HG03439 (cell line): ENCODE data around the gene UBR2.
"Not testable (repeated sequence)": the region's sequence is repeated elsewhere in the genome, so short reads cannot be mapped to it uniquely, and the experiment has no call there.

Experiments used
- ATAC-seq: cut with Tn5 transposase; IDR thresholded peaks from one replicate; pipeline ENCODE4 v1.9.1; 2021; ENCODE audit warnings: mild to moderate bottlenecking, moderate library complexity; ENCODE audit not compliant: unreplicated experiment

The UBR2 gene

GRCh38 chr6:42552380-42552779 is 11.4 kb upstream of the UBR2 start:
- ATAC-seq = no peak

DNA sequence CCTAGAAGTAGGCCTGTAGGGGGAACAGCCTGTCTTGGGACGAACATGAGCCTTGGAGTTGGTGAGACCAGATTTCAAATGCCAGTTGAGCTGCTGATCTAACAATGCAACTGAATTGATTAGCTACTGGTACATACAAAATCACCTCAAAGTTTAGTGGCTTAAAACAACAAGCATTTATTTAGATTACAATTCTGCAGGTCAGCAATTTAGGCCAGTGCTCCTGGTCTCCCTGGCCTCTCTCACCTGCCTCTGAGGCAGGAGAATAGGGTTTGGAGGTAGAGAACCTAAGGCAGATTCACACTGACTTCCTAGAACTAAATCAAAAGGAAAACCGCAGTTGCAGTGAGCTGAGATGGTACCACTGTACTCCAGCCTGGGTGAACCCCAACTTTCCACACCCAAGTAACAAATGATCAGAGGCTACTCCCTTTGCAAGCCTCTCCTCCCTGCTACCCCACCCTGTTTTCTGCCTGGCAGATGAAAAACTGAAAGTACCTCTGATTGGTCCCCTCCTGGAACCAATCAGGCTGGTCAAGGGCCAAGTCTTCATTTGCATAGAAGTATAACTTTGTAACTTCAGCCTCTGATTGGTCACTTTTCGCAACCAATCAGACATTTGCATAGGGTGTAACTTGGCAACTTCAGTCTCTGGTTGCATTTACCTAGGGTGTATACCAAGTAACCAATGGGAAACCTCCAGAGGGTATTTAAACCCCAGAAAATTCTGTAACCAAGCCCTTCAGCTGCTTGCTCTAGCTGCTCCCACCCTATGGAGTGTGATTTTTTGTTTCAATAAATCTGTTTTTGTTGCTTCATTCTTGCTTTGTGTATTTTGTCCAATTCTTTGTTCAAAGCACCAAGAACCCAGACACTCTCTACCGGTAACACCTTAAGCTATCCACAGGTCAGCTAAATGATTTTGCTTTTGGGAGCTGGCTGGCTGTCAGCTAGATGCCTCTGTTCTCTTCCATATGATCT is 8.1 kb upstream of the UBR2 start:
- ATAC-seq = no peak

DNA sequence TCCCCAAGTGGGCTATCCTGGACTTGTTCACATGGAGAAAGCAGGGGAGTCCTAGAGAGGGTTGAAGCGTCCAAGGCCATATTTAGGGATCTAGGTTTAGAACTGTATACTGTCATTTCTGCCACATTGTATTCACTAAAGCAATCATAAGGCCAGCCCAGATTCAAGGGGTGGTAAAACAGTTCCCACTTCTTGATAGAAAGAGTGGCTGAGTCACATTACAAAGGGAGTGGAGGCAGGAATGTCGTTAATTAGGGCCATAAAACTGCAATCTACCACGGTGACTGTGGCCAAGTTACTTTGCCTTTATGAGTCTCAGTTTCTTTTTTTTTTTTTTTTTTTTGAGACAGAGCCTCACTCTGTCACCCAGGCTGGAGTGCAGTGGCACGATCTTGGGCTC is 7.4 kb upstream of the UBR2 start:
- no peak for ATAC-seq

- not testable (repeated sequence) for ATAC-seq
These were observed 4.6 kb upstream of the UBR2 start for GRCh38 chr6:42559276-42559675.

DNA sequence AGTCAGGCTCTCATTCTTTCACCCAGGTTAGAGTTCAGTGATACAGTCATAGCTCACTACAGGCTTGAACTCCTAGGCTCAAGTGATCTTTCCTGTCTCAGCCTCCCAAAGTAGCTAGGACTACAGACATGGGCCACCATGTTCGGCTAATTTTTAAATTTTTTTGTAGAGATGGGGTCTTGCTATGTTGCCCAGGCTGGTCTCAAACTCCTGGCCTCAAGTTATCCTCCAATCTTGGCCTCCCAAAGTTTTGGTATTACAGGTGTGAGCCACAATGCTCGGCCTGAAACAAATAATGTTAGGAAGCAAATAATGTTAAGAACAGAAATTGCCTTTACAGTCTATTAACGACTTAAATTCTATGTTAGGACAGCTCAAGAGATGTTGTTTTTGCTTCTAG is 1.8 kb upstream of the UBR2 start:
- no peak for ATAC-seq

DNA sequence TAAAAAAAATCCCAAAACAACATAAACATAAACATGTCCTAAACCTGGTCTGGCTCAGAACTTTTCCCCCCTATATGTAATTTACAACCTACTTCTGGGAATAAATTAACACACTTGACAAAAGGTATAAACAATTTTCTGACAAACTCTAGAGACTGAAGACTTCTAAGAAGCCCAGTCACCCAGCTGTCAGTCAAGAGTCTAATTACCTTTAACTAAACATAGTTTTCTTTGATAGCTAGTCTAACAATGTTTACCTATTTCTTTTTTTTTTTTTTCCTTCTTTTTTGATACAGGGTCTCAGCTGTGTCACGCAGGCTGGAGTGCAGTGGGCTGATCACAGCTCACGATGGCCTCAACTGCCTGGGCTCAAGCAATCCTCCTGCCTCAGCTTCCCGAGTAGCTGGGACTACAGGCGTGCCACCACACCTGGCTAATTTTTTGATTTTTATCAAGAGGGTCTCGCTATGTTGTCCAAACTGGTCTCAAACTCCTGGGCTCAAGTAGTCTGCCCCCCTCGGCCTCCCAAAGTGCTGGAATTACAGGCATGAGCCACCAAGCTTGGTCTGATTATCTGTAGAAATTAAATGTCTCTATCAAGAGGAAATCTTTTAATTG is 932 bp upstream of the UBR2 start:
- no peak for ATAC-seq

DNA sequence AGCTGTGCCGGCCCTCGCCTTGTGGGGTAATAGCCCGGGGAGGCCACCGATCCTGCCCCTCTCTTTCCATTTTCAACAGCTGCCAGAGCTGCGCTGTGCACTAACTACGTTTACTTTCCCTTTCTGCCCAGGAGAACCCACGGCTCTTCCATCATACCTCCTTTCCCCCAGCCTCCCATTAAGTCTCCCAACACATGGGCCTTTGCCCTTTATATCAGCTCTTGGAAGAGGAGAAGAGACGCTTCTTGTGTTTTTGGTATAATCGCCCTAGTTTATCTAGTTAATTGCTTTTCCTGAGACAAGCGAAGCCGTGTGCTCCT is 637 bp downstream of the UBR2 start:
- ATAC-seq = peak; percentile 8

DNA sequence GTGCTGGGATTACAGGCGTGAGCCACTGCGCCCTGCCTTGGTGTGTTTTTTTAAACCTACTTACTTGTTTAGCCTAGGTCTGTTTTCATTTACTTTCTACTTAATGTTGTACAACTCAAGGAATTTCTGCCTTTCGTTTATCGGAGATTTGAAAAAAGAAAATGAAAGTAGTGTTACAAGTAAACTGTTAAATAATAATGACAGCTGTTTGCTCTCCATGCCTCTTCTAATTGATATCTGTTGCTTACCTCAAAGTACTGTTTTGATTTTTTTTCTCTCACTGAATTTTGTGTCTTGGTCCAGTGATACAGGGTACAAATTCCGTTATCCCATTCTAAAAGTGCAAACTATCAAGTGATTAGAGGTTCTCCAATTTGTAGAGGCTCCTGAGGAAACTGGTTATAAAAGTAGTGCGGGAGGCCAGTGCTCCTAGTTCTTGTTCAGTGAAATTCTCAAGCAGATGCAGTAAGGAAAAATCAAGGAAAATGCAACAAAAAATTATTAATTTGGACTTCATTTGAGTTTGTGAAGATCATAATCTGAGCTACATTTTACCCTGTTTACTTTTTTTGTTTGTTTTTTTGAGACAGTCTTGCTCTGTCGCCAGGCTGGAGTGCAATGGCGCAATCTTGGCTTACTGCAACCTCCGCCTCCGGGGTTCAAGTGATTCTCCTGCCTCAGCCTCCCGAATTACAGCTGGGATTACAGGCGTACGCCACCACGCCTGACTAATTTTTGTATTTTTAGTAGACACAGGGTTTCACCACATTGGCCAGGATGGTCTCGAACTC is 2.2 kb downstream of the UBR2 start:
- no peak for ATAC-seq

DNA sequence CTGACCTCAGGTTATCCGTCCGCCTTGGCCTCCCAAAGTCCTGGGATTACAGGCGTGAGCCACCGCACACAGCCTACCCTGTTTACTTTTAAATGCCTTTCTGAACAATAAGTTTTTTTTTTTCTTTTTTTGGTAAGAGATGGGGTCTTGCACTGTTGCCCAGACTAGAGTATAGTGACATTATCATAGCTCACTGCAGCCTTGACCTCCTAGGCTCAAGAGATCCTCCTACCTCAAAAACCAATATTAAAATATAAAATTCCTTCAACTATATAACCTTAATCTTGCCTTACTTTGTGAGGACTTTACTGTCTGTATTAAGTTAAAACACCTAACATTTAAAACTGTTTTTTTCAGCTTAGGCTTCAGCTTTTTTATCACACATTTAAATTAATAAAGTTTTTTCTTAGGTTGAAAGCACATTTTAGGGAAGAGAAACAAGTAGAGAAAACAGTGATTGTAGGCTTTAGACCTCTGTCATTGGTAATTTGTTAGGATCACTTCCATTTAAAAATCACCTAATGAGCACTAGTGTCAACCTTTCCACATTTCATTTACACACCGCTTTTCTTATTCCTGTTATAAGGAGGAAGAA is 2.9 kb downstream of the UBR2 start:
- no peak for ATAC-seq

DNA sequence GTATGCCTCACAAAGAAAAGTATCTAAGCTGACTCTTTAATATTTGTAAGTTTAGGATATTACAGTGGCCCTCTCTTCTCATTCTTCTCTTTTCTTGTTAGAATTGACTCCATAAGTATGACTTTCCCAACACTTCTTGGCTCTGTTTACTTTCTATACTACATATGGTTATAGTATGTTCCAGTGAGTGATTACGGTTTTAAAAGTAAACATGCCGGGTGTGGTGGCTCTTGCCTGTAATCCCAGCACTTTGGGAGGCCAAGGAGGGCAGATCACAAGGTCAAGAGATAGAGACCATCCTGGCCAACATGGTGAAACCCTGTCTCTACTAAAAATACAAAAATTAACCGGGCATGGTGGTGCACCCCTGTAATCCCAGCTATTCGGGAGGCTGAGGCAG is 3.4 kb downstream of the UBR2 start:
- ATAC-seq = not testable (repeated sequence)

- ATAC-seq = no peak
These were observed 5.5 kb downstream of the UBR2 start for GRCh38 chr6:42569102-42570028.

GRCh38 chr6:42571611-42572342 is 7.9 kb downstream of the UBR2 start:
- ATAC-seq = peak; percentile 23

- ATAC-seq = peak; percentile 80
These were observed 8.7 kb downstream of the UBR2 start for GRCh38 chr6:42572523-42572922.

DNA sequence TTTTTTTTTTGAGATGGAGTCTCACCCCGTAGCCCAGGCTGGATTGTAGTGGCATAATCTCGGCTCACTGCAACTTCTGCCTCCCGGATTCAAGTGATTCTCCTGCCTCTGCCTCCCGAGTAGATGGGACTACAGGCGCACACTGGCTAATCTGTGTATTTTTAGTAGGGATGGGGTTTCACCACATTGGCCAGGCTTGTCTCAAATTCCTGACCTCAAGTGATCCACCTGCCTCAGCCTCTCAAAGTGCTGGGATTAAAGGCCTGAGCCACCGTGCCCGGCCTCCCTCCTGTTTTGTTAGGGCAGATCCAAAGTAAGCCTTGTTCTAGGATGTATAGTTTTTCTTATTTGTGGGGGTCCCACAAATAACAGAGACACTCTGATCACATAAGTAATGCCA is 12.7 kb downstream of the UBR2 start:
- not testable (repeated sequence) for ATAC-seq

DNA sequence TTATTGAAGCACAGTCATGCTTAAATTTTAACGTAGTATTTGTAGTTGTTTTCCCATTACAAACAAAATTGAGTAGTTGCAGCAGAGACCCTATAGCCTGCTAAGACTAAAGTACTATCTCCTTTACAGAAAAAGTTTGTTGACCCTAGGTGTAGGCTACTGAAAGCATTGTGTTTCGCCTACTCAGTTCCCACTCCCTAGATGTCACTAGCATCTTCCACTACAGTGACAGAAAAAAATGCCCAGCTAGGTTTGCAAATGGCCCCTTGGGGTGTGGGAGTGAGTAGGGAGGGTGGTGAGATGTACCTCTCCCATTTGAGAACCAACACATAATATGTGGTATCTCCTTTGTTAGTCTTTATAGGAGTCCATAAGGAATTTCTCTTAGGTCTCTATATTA is 34.5 kb downstream of the UBR2 start:
- no peak for ATAC-seq

- ATAC-seq = no peak
These were observed 35.7 kb downstream of the UBR2 start for GRCh38 chr6:42599558-42599957.

DNA sequence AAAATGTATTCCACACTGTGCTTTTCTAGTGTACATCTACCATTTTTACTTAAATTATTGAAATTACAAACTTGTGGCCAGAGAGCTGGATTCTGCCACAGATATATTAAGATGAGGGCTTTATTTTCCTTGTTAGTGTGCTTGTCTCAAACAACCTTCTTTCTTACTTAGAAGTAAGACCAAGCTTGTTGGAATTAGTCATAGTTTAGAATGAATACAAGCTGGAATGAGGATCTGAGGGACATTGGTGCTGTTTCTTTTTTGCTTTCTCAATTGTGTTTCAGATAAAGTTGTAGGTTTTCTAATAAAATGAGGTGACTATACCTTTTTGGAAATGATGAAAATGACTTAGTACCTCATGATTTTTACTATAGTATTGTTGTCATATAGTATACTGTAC is 40.3 kb downstream of the UBR2 start:
- no peak for ATAC-seq

DNA sequence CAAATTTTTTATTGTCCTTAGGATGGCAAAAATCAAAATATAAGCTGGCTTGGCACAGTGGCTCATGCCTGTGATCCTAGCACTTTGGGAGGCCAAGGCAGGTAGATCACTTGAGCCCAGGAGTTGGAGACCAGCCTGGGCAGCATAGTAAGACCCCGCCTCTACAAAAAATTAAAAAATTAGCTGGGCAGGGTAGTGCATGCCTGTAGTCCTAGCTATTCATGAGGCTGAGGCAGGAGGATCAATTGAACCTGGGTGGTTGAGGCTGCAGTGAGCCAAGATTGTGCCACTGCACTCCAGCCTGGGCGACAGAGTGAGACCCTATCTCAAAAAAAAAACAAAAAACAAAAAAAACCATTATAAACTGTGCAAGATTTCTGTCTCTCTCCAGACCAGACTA is 40.9 kb downstream of the UBR2 start:
- ATAC-seq = not testable (repeated sequence)

DNA sequence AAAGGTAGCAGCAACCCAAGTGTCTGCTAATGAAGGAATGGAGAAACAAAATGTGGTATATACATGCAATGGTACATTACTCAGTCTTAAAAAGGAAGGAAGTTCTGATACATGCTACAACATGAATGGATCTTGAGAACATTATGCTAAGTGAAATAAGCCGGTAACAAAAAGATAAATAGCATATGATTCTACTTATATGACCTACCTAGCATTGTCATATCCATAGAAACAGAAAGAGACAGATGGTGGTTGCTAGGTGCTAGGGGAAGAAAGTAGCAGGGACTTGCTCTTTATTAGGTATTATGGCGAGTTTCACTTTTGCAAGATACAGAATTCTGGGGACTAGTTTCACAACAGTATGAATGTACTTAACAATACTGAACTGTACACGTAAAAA is 46.6 kb downstream of the UBR2 start:
- ATAC-seq = no peak

GRCh38 chr6:42615518-42615917 is 51.7 kb downstream of the UBR2 start:
- no peak for ATAC-seq
